AG04449 (cell line): Measurements from ENCODE around the gene TMEM72.

ENCODE experiments used
- CTCF ChIA-PET: fragments of 350-600 bp; formaldehyde crosslinking; extraction: SDS; loops from one replicate; lab custom pipeline; 2021; ENCODE audit warnings: antibody characterized with exemption; lab: Yijun Ruan, JAX
- POLR2A ChIA-PET: fragments of 400-600, 350-600 bp; formaldehyde crosslinking; extraction: SDS; loops from one replicate; lab custom pipeline; 2020; ENCODE audit warnings: antibody characterized with exemption, inconsistent platforms; lab: Yijun Ruan, JAX
- DNase-seq: peaks from one replicate; pipeline ENCODE4 v3.0.0-alpha.2; 2010; ENCODE audit warnings: low read depth, low spot score
- H3K4me3 ChIP-seq: 2 replicates; pipeline ENCODE4 v1.5.1; 2011; ENCODE audit warnings: low read depth, mild to moderate bottlenecking, control low read depth, low read length
- TF ChIP-seq, protein P1 (sequence below): IDR thresholded peaks from one replicate; pipeline ENCODE4 v1.5.1; 2011; ENCODE audit warnings: mild to moderate bottlenecking, moderate library complexity, low read length, control low read depth, inconsistent platforms; ENCODE audit not compliant: insufficient read depth; ENCODE audit errors: missing control alignments

The TMEM72 gene

DNA sequence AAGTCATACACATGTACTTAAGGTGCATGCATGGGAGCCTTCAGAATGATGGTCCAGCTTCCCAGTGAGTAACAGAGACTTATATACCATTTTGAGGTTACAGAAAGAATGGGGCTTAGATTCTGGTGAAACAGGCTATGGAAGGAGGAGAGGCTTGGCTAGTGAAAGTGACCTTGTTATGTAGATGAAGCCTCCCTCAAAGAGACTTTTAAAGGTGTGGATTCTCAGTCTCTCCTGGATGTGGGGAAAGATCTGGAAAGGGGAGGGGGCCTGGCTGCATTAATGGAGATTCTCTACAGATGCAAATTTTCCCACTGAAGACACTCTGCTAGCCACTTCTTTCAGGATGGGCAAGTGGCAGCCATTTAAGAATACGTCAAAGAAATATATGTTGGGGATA is 54.0 kb downstream of the TMEM72 start:
- ChIA-PET CTCF (interaction anchor here (1.2 to 6.9 kb wide), 4 partner anchors 9 to 32 kb away, joined by 3 to 51 read pairs (median 13); partner anchors contain the start of gene DEPP1), POLR2A (interaction anchor here (3.0 kb wide), 1 partner anchor 14 kb away, joined by 15 read pairs; the partner anchor contains the start of gene DEPP1)
- no peak for DNase-seq
- TF ChIP-seq, protein P1, sequence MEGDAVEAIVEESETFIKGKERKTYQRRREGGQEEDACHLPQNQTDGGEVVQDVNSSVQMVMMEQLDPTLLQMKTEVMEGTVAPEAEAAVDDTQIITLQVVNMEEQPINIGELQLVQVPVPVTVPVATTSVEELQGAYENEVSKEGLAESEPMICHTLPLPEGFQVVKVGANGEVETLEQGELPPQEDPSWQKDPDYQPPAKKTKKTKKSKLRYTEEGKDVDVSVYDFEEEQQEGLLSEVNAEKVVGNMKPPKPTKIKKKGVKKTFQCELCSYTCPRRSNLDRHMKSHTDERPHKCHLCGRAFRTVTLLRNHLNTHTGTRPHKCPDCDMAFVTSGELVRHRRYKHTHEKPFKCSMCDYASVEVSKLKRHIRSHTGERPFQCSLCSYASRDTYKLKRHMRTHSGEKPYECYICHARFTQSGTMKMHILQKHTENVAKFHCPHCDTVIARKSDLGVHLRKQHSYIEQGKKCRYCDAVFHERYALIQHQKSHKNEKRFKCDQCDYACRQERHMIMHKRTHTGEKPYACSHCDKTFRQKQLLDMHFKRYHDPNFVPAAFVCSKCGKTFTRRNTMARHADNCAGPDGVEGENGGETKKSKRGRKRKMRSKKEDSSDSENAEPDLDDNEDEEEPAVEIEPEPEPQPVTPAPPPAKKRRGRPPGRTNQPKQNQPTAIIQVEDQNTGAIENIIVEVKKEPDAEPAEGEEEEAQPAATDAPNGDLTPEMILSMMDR = no peak
- H3K4me3 ChIP-seq = no peak overlapping the region

- DNase-seq = no peak
- H3K4me3 ChIP-seq = no peak overlapping the region
- ChIA-PET CTCF (interaction anchor here (1.3 to 6.9 kb wide), 6 partner anchors 8 to 33 kb away, joined by 3 to 51 read pairs (median 9); partner anchors contain the start of gene DEPP1), POLR2A (interaction anchor here (3.0 kb wide), 1 partner anchor 13 kb away, joined by 15 read pairs; the partner anchor contains the start of gene DEPP1)
- TF ChIP-seq, protein P1 = no peak
These were observed 54.5 kb downstream of the TMEM72 start for GRCh38 chr10:44965651-44966097.

- no peak for DNase-seq
- TF ChIP-seq, protein P1 = no peak
- no peak overlapping the region for H3K4me3 ChIP-seq
- CTCF ChIA-PET = interaction anchor here (0.7 to 6.9 kb wide), 8 partner anchors 8 to 33 kb away, joined by 3 to 51 read pairs (median 6); partner anchors contain the start of gene DEPP1
- POLR2A ChIA-PET = interaction anchor here (3.0 kb wide), 1 partner anchor 12 kb away, joined by 15 read pairs; the partner anchor contains the start of gene DEPP1
These were observed 55.1 kb downstream of the TMEM72 start for GRCh38 chr10:44966129-44966815.

GRCh38 chr10:44966816-44967509 is 55.8 kb downstream of the TMEM72 start:
- TF ChIP-seq, protein P1 = no peak
- CTCF ChIA-PET = interaction anchor here (0.7 to 6.9 kb wide), 10 partner anchors 10 to 34 kb away, joined by 3 to 51 read pairs (median 4); partner anchors contain the start of gene DEPP1
- H3K4me3 ChIP-seq = no peak overlapping the region
- POLR2A ChIA-PET = interaction anchor here (3.0 kb wide), 1 partner anchor 12 kb away, joined by 15 read pairs; the partner anchor contains the start of gene DEPP1
- no peak for DNase-seq

GRCh38 chr10:44967616-44968015 is 56.5 kb downstream of the TMEM72 start:
- POLR2A ChIA-PET = interaction anchor here (3.0 kb wide), 1 partner anchor 11 kb away, joined by 15 read pairs; the partner anchor contains the start of gene DEPP1
- no peak overlapping the region for H3K4me3 ChIP-seq
- TF ChIP-seq, protein P1 = no peak
- CTCF ChIA-PET = interaction anchor here (0.7 to 6.9 kb wide), 7 partner anchors 10 to 90 kb away, joined by 3 to 51 read pairs (median 4); partner anchors contain the start of gene DEPP1
- no peak for DNase-seq
